Pancreas (tissue), 10 donors: ENCODE data around the gene ICE2. TPM values are rescaled to one million over a fixed set of nuclear protein-coding genes. Genes with fewer than 3 reads are reported as not detected.

Source experiments
- ATAC-seq, 4 donors: fragments of 200-7000 bp; cut with Tn5 transposase; one replicate each; pipeline versions ENCODE4 v1.8.0 to v1.9.1; 2020; ENCODE audit warnings: mild to moderate bottlenecking in 4 of 4, moderate library complexity in 4 of 4
- DNase-seq, 6 donors: peaks; one replicate each; pipeline ENCODE4 v3.0.0-alpha.2; 2020
- FAIRE-seq: peaks from 2 replicates; lab custom pipeline; 2012; peaks lifted over from hg19 to GRCh38; lab: Jason Lieb, UNC
- H3K27ac ChIP-seq, 4 donors: fragments of 200-600 bp; sonication (generic); 1 replicate in 3 of 4; 2 replicates in 1 of 4; pipeline versions ENCODE4 v1.5.0 to v1.8.0; 2020
- H3K27me3 ChIP-seq, 4 donors: fragments of 200-600 bp; one replicate each; pipeline ENCODE4 v1.8.0; 2021
- H3K36me3 ChIP-seq, 3 donors: fragments of 200-600 bp; sonication (generic) in 1 of 3; one replicate each; pipeline versions ENCODE4 v1.5.0 to v1.8.0; 2020 to 2021
- H3K4me1 ChIP-seq, 3 donors: fragments of 200-600 bp; one replicate each; pipeline ENCODE4 v1.8.0; 2021
- H3K4me3 ChIP-seq, 4 donors: fragments of 200-600 bp; sonication (generic) in 2 of 4; one replicate each; pipeline versions ENCODE4 v1.5.0 to v1.8.0; 2020 to 2021
- H3K9me3 ChIP-seq, 4 donors: fragments of 200-600 bp; one replicate each; pipeline ENCODE4 v1.8.0; 2021
- CTCF ChIP-seq, 4 donors: fragments of 200-600 bp; sonication (generic) in 3 of 4; IDR thresholded peaks; one replicate each; pipeline versions ENCODE4 v1.5.0 to v1.8.0; 2021; ENCODE audit warnings: antibody characterized with exemption in 4 of 4
- WGBS, 2 donors: extraction: QIAGEN DNeasy Blood & Tissue Kit; methylation state at CpG; one replicate each; pipeline ENCODE4 v1.1.7; 2013; 5-methylcytosine and 5-hydroxymethylcytosine counted together
- intact Hi-C, 3 donors: fragments of 100-400 bp; cut with DNase I; formaldehyde crosslinking; loops; one replicate each; pipeline versions ENCODE4 v1.11.1 to v1.14.2; 2022
- polyA plus RNA-seq, 2 donors: library from polyadenylated mRNA; stranded (reverse); fragments of 200-250 nt; gene quantifications; one replicate each; pipeline ENCODE4 v1.2.3, GENCODE V29; 2013
- total RNA-seq, 6 donors: library from RNA; stranded (reverse); fragmentation: NEBNext Ultra II Directional in 4 of 6; extraction: Animal tissue kit (Norgen Biotek cat#: 25700) in 4 of 6; gene quantifications; one replicate each; pipeline versions ENCODE4 v1.2.1 to v1.2.4, GENCODE V29; 2021 to 2023
- donor health status: healthy with polysubstance abuse.
- donor health status: DM: no; HTN: no; CAD: no; lungs with moderate emphysema.
- donor health status: DM: no; HTN: no; CAD: no.
- donor health status: control.
- donor health status: control.
- donor health status: Bipolar disorder and iron deficiency.
- donor health status: DM: yes; HTN: yes; CAD: no.
- donor health status: DM: no; HTN: no; CAD: no.
- donor health status: DM: no; HTN: no; CAD: no.
- donor health status: DM: yes; HTN: yes; CAD: no.

ICE2 gene
- total and polyA plus RNA-seq, 8 donors: 6.7 to 28.9 (median 19.0) TPM

- Histone ChIP-seq H3K27ac (no peak overlapping the region), H3K4me3 (no peak overlapping the region), H3K9me3 (no peaks in the 10 kb centered on the region), H3K27me3 (no peaks in the 10 kb centered on the region), H3K36me3 (no peaks in the 10 kb centered on the region), H3K4me1 (peaks cover 11 to 30% (median 14%) of the 10 kb centered on the region in 3 donors)
- ATAC-seq (no peak), FAIRE-seq (no peak), DNase-seq (no peak)
- no peak for TF ChIP-seq CTCF (IDR thresholded peaks at IDR 0.05)
- WGBS, 2 donors: 74 to 76% methylated on average over 4 of the region's 4 CpGs
- intact Hi-C loops: no loop called here
Observed at GRCh38 chr15:60525341-60526039, 46.5 kb upstream of the ICE2 start.

- no peak for DNase-seq
- intact Hi-C loops: no loop called here
- Histone ChIP-seq H3K27me3 (no peaks in the 10 kb centered on the region), H3K4me1 (peaks cover 0 to 11% (median 0%) of the 10 kb centered on the region in 3 donors), H3K36me3 (no peaks in the 10 kb centered on the region), H3K9me3 (no peaks in the 10 kb centered on the region), H3K27ac (no peak overlapping the region), H3K4me3 (no peak overlapping the region)
- ATAC-seq: no peak
- FAIRE-seq: no peak
- no peak for TF ChIP-seq CTCF (IDR thresholded peaks at IDR 0.05)
- WGBS, 2 donors: 44 to 55% methylated on average over 2 of the region's 2 CpGs
Observed at GRCh38 chr15:60523056-60523455, 44.1 kb upstream of the ICE2 start.

- Histone ChIP-seq H3K9me3 (no peaks in the 10 kb centered on the region), H3K4me1 (peaks cover 0 to 2% (median 0%) of the 10 kb centered on the region in 3 donors), H3K36me3 (no peaks in the 10 kb centered on the region), H3K27ac (no peak overlapping the region), H3K4me3 (no peak overlapping the region), H3K27me3 (no peaks in the 10 kb centered on the region)
- TF ChIP-seq CTCF (IDR thresholded peaks at IDR 0.05): peak; percentile 77 to 88 (median 86)
- ATAC-seq (peak; percentile 73 to 93 (median 86)), DNase-seq (peak in 5 of 6 donors; percentile 30 to 83 (median 66)), FAIRE-seq (peak; percentile 49)
- intact Hi-C loops: no loop called here
- WGBS, 2 donors: 66 to 71% methylated on average over 8 of the region's 8 CpGs
Observed at GRCh38 chr15:60520825-60521368, 42.0 kb upstream of the ICE2 start.

- no peak for FAIRE-seq
Observed at GRCh38 chr15:60520013-60520824, 41.3 kb upstream of the ICE2 start.

More at GRCh38 chr15:60520013-60520824, 41.3 kb upstream of the ICE2 start:
- Histone ChIP-seq H3K9me3 (no peaks in the 10 kb centered on the region), H3K36me3 (no peaks in the 10 kb centered on the region), H3K4me1 (no peaks in the 10 kb centered on the region), H3K4me3 (no peak overlapping the region), H3K27me3 (no peaks in the 10 kb centered on the region), H3K27ac (no peak overlapping the region)
- DNase-seq (no peak), ATAC-seq (peak in 2 of 4 donors; percentile 38 to 39)
- 80 to 86% methylated on average over 6 of the region's 6 CpGs for WGBS, 2 donors
- intact Hi-C loops: no loop called here
- no peak for TF ChIP-seq CTCF (IDR thresholded peaks at IDR 0.05)
